Endodermal cell (in vitro differentiated cells): ENCODE data around the gene DENND4A. TPM values are rescaled to one million over a fixed set of nuclear protein-coding genes. Genes with fewer than 3 reads are reported as not detected.

ENCODE experiments used
- DNase-seq: peaks from one replicate; pipeline ENCODE4 v3.0.0-alpha.2; 2017
- H3K27ac ChIP-seq: 2 replicates; pipeline ENCODE4 v1.5.1; 2013; ENCODE audit warnings: mild to moderate bottlenecking, low read depth, low read length, moderate library complexity
- H3K27me3 ChIP-seq: 2 replicates; pipeline ENCODE4 v1.6.1; 2013; ENCODE audit warnings: mild to moderate bottlenecking, low read length, moderate library complexity; ENCODE audit not compliant: insufficient read depth, control insufficient read depth, poor library complexity, severe bottlenecking
- H3K36me3 ChIP-seq: 2 replicates; pipeline ENCODE4 v1.7.0; 2013; ENCODE audit warnings: mild to moderate bottlenecking, low read length, moderate library complexity; ENCODE audit not compliant: control insufficient read depth, insufficient read depth
- H3K4me1 ChIP-seq: one replicate; pipeline ENCODE4 v1.7.0; 2013; ENCODE audit warnings: low read length; ENCODE audit not compliant: control insufficient read depth, insufficient read depth
- H3K4me3 ChIP-seq: 2 replicates; pipeline ENCODE4 v1.5.1; 2013; ENCODE audit warnings: mild to moderate bottlenecking, low read length, moderate library complexity
- H3K9ac ChIP-seq: 2 replicates; pipeline ENCODE4 v1.6.1; 2013; ENCODE audit warnings: mild to moderate bottlenecking, low read length, moderate library complexity; ENCODE audit not compliant: poor library complexity, severe bottlenecking; ENCODE audit errors: extremely low read depth
- H3K9me3 ChIP-seq: 2 replicates; pipeline ENCODE4 v1.6.1; 2013; ENCODE audit warnings: mild to moderate bottlenecking, low read length, moderate library complexity; ENCODE audit not compliant: control insufficient read depth
- H3K27ac Mint-ChIP-seq: 2 replicates; pipeline ENCODE4 v1.8.0; 2020; ENCODE audit warnings: mixed read lengths
- H3K27me3 Mint-ChIP-seq: 2 replicates; pipeline ENCODE4 v1.8.0; 2021; ENCODE audit warnings: mild to moderate bottlenecking, mixed read lengths; ENCODE audit not compliant: insufficient read depth
- H3K36me3 Mint-ChIP-seq: 2 replicates; pipeline ENCODE4 v1.8.0; 2020; ENCODE audit warnings: low read depth, mixed read lengths
- H3K4me1 Mint-ChIP-seq: 2 replicates; pipeline ENCODE4 v1.8.0; 2020; ENCODE audit warnings: mixed read lengths
- H3K4me3 Mint-ChIP-seq: 2 replicates; pipeline ENCODE4 v1.8.0; 2020; ENCODE audit warnings: mild to moderate bottlenecking, moderate library complexity, mixed read lengths
- H3K9me3 Mint-ChIP-seq: 2 replicates; pipeline ENCODE4 v1.8.0; 2020; ENCODE audit warnings: mild to moderate bottlenecking, mixed read lengths
- WGBS, 2 experiments: methylation state at CpG; one replicate each; pipeline versions ENCODE4 v1.1.5 to v1.1.7; 2013; ENCODE audit warnings: missing lambda C conversion rate in 2 of 2, mixed read lengths in 1 of 2; ENCODE audit not compliant: insufficient coverage in 1 of 2, insufficient read length in 1 of 2; 5-methylcytosine and 5-hydroxymethylcytosine counted together
- total RNA-seq, 2 donors: library from RNA; stranded (reverse); fragmentation: NEBNext Ultra II Directional in 1 of 2; extraction: Animal tissue kit (Norgen Biotek cat#: 25700) in 1 of 2; gene quantifications; 2 replicates in 1 of 2; 3 replicates in 1 of 2; pipeline ENCODE4 v1.2.1, GENCODE V29; 2021
- TF ChIP-seq, protein P1 (sequence below): fragments of 200-600 bp; sonication (generic); conservative IDR thresholded peaks from 2 replicates; pipeline ENCODE4 v1.5.0; 2021; ENCODE audit warnings: antibody characterized with exemption, mild to moderate bottlenecking

Gene DENND4A
- total RNA-seq, 2 donors from 2014 or later, result 7.3 to 9.8 TPM

DNA sequence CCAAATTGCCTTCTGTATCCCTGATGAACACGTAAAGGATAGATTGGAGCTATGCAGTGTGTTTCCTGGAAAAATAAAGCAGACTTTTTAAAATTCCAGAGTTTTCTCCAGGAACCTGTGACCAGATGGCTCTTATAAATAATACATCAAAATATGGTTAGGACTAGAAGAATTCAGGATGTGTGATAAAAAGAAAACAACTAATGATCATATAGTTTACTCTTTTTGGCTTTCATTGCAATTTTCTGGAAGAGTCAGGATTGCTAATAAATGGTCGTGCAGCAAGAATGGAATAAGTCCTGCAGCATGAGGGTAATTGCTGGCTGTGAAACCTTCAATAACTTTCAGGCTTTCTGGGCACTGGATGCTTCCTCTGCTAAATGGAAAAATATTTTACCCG lies 30.2 kb upstream of the DENND4A start:
- no peak overlapping the region for H3K27ac ChIP-seq
- Mint-ChIP-seq H3K27me3 (no peaks in the 10 kb centered on the region), H3K4me3 (no peak overlapping the region), H3K27ac (no peak overlapping the region), H3K9me3 (peaks cover 3% of the 10 kb centered on the region), H3K36me3 (peaks cover 3% of the 10 kb centered on the region), H3K4me1 (peaks cover 10% of the 10 kb centered on the region)
- peaks cover 7% of the 10 kb centered on the region for H3K9me3 ChIP-seq
- no peaks in the 10 kb centered on the region for H3K27me3 ChIP-seq
- H3K9ac ChIP-seq, result no peak overlapping the region
- TF ChIP-seq, protein P1, sequence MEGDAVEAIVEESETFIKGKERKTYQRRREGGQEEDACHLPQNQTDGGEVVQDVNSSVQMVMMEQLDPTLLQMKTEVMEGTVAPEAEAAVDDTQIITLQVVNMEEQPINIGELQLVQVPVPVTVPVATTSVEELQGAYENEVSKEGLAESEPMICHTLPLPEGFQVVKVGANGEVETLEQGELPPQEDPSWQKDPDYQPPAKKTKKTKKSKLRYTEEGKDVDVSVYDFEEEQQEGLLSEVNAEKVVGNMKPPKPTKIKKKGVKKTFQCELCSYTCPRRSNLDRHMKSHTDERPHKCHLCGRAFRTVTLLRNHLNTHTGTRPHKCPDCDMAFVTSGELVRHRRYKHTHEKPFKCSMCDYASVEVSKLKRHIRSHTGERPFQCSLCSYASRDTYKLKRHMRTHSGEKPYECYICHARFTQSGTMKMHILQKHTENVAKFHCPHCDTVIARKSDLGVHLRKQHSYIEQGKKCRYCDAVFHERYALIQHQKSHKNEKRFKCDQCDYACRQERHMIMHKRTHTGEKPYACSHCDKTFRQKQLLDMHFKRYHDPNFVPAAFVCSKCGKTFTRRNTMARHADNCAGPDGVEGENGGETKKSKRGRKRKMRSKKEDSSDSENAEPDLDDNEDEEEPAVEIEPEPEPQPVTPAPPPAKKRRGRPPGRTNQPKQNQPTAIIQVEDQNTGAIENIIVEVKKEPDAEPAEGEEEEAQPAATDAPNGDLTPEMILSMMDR, result no peak
- no peaks in the 10 kb centered on the region for H3K36me3 ChIP-seq
- no peaks in the 10 kb centered on the region for H3K4me1 ChIP-seq
- 92% methylated on average over 2 to 3 of the region's 3 CpGs for WGBS, 2 experiments
- no peak for DNase-seq
- H3K4me3 ChIP-seq, result no peak overlapping the region

DNA sequence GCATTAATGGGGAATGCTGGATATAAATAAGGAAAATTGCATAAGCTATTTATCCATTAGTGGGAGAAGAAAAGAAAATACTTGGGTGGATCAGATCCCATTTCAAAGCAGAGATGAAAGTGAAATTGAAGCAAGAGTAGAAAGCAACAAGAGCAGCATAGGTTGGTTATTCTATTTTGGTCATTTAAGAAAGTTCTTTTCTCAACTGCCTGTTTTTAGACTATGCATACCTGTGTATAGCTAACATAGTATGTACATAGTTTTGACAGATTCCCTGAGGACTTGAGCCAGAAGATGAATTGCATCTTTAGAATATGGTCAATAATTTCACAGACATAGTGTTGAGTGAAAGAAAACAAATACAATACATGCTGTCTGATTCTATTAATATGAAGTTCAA lies 29.0 kb upstream of the DENND4A start:
- Mint-ChIP-seq H3K27ac (no peak overlapping the region), H3K9me3 (peaks cover 3% of the 10 kb centered on the region), H3K4me3 (no peak overlapping the region), H3K27me3 (no peaks in the 10 kb centered on the region), H3K4me1 (peaks cover 6% of the 10 kb centered on the region), H3K36me3 (peaks cover 3% of the 10 kb centered on the region)
- H3K9ac ChIP-seq, result no peak overlapping the region
- H3K36me3 ChIP-seq, result no peaks in the 10 kb centered on the region
- no peak for DNase-seq
- TF ChIP-seq, protein P1, result no peak
- H3K4me3 ChIP-seq, result no peak overlapping the region
- H3K27ac ChIP-seq, result no peak overlapping the region
- no peaks in the 10 kb centered on the region for H3K27me3 ChIP-seq
- H3K4me1 ChIP-seq, result no peaks in the 10 kb centered on the region
- H3K9me3 ChIP-seq, result peaks cover 7% of the 10 kb centered on the region

DNA sequence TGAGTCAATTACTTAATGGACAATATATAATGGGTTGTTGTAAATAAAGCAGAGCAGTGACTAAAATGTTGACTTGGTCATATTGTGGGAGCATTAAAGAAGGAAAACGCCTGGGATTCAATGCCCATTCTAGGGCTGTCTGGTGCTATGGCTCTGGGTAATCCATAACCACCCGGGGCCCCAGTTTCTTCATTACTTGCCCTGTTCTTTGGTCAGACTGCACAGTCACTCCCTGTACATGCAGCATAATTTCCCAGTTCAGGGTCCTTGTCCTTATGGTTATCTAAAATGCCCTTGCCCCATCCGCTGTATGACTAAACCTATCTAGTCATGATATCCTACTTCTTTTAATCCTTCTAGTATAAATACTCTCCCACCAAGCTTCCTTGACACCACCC lies 27.5 kb upstream of the DENND4A start:
- no peaks in the 10 kb centered on the region for H3K9me3 Mint-ChIP-seq
- H3K4me1 Mint-ChIP-seq, result peaks cover 6% of the 10 kb centered on the region
- H3K4me3 ChIP-seq, result no peak overlapping the region
- no peaks in the 10 kb centered on the region for H3K27me3 Mint-ChIP-seq
- WGBS, 2 experiments, result 90 to 96% methylated on average over 3 of the region's 3 CpGs
- DNase-seq, result no peak
- H3K36me3 Mint-ChIP-seq, result no peaks in the 10 kb centered on the region
- TF ChIP-seq, protein P1, result no peak
- no peak overlapping the region for H3K27ac ChIP-seq
- no peaks in the 10 kb centered on the region for H3K4me1 ChIP-seq
- no peaks in the 10 kb centered on the region for H3K36me3 ChIP-seq
- H3K27me3 ChIP-seq, result no peaks in the 10 kb centered on the region
- no peak overlapping the region for H3K9ac ChIP-seq
- H3K4me3 Mint-ChIP-seq, result no peak overlapping the region
- H3K27ac Mint-ChIP-seq, result no peak overlapping the region
- H3K9me3 ChIP-seq, result no peaks in the 10 kb centered on the region
